Stimulated activated CD4-positive, alpha-beta T cell treated with anti-CD3 and anti-CD28 coated beads, Interleukin-4, amount 100 ng/mL, for 24 hours (primary cell): ENCODE data around the gene GPRASP1.
A peak's percentile ranks its signal among the peaks of the same experiment; 100 is the strongest.
"Not testable (repeated sequence)": the region's sequence is repeated elsewhere in the genome, so short reads cannot be mapped to it uniquely, and the experiment has no call there.

ENCODE experiments used
- DNase-seq: peaks from one replicate; pipeline ENCODE4 v3.0.0-alpha.2; 2020

GPRASP1 gene

GRCh38 chrX:102651242-102652011 is at the start of gene GPRASP1:
Gene GPRASP1, plus strand, starts transcription at chrX:102651483. Its CDS starts 2,431 bp downstream, at chrX:102653914.
- peak; percentile 51 for DNase-seq

- DNase-seq, result no peak
Observed at GRCh38 chrX:102604327-102604726, 47.0 kb upstream of the GPRASP1 start.

GRCh38 chrX:102606115-102606514 is 45.2 kb upstream of the GPRASP1 start:
- no peak for DNase-seq

GRCh38 chrX:102610905-102611304 is 40.4 kb upstream of the GPRASP1 start:
- no peak for DNase-seq

- DNase-seq, result no peak
Observed at GRCh38 chrX:102624105-102624504, 27.2 kb upstream of the GPRASP1 start.

- DNase-seq, result no peak
Observed at GRCh38 chrX:102627640-102628039, 23.6 kb upstream of the GPRASP1 start.

- DNase-seq, result no peak
Observed at GRCh38 chrX:102637561-102637960, 13.7 kb upstream of the GPRASP1 start.

GRCh38 chrX:102650903-102651241 is 411 bp upstream of the GPRASP1 start:
- DNase-seq, result no peak

- DNase-seq, result peak; percentile 51
Observed at GRCh38 chrX:102652031-102652688, 877 bp downstream of the GPRASP1 start.

GRCh38 chrX:102654696-102655095 is 3.4 kb downstream of the GPRASP1 start:
- DNase-seq, result no peak

GRCh38 chrX:102658556-102658955 is 7.3 kb downstream of the GPRASP1 start:
- DNase-seq, result no peak

GRCh38 chrX:102659790-102660757 is 8.8 kb downstream of the GPRASP1 start:
- DNase-seq, result peak; percentile 85

GRCh38 chrX:102663820-102664219 is 12.5 kb downstream of the GPRASP1 start:
- DNase-seq, result not testable (repeated sequence)

- not testable (repeated sequence) for DNase-seq
Observed at GRCh38 chrX:102667034-102667433, 15.8 kb downstream of the GPRASP1 start.

- no peak for DNase-seq
Observed at GRCh38 chrX:102669526-102669925, 18.2 kb downstream of the GPRASP1 start.

- no peak for DNase-seq
Observed at GRCh38 chrX:102672856-102673255, 21.6 kb downstream of the GPRASP1 start.

- DNase-seq, result not testable (repeated sequence)
Observed at GRCh38 chrX:102677479-102677878, 26.2 kb downstream of the GPRASP1 start.

GRCh38 chrX:102684772-102685520 is 33.7 kb downstream of the GPRASP1 start:
- DNase-seq, result no peak

GRCh38 chrX:102694749-102695148 is 43.5 kb downstream of the GPRASP1 start:
- DNase-seq, result no peak

- no peak for DNase-seq
Observed at GRCh38 chrX:102696306-102696705, 45.0 kb downstream of the GPRASP1 start.

- no peak for DNase-seq
Observed at GRCh38 chrX:102697494-102697893, 46.2 kb downstream of the GPRASP1 start.
